Measurements from ENCODE around the gene HIVEP3. TPM values are rescaled to one million over a fixed set of nuclear protein-coding genes. Genes with fewer than 3 reads are reported as not detected.

Gene HIVEP3
- polyA plus RNA-seq, 1 of the 3 experiments (the other 2 are of a cell fraction): 6.4 TPM

GRCh38 chr1:41709873-41710272 lies 208.8 kb downstream of the HIVEP3 start:
- ChIA-PET CTCF (interaction anchor here (1.0 to 1.9 kb wide), 2 partner anchors 47 to 137 kb away, joined by 3 to 4 read pairs; no protein-coding TSS in a partner anchor), POLR2A (no interaction called here)
- no peaks in the 10 kb centered on the region for H4K20me1 ChIP-seq (ENCODE audit: insufficient read depth)
- TF ChIP-seq REST (IDR thresholded peaks at IDR 0.05; ENCODE audit: low read depth, low read length) (no peak), NRF1 (IDR thresholded peaks at IDR 0.05; ENCODE audit: low read depth, low read length) (no peak), TAF1 (IDR thresholded peaks at IDR 0.05; ENCODE audit: borderline replicate concordance, low read depth, low read length) (no peak), SMC3 (IDR thresholded peaks at IDR 0.05; ENCODE audit: low read depth, low read length) (no peak), MEF2A (IDR thresholded peaks at IDR 0.05; ENCODE audit: borderline replicate concordance, low read depth) (no peak), RCOR1 (IDR thresholded peaks at IDR 0.05; ENCODE audit: low read length) (no peak), RXRA (IDR thresholded peaks at IDR 0.05; ENCODE audit: borderline replicate concordance, low read depth) (no peak), PBX3 (IDR thresholded peaks at IDR 0.05) (no peak), POLR2AphosphoS5 (IDR thresholded peaks at IDR 0.05; ENCODE audit: low read depth, low read length) (no peak), RFX5 (IDR thresholded peaks at IDR 0.05; ENCODE audit: low read length) (no peak), TEAD4 (IDR thresholded peaks at IDR 0.05; ENCODE audit: borderline replicate concordance, insufficient read depth) (no peak), USF1 (IDR thresholded peaks at IDR 0.05; ENCODE audit: borderline replicate concordance, low read depth) (no peak), YY1 (IDR thresholded peaks at IDR 0.05; ENCODE audit: low read depth) (no peak), RAD21 (IDR thresholded peaks at IDR 0.05; ENCODE audit: low read length) (no peak)
- no peaks in the 10 kb centered on the region for H3K27me3 ChIP-seq (ENCODE audit: insufficient read depth)
- no peaks in the 10 kb centered on the region for H3K36me3 ChIP-seq (replicated peaks in 1 of 2; ENCODE audit: control insufficient read depth in 1 of 2, insufficient read depth in 2 of 2, low read length in 1 of 2)
- H3K79me2 ChIP-seq (ENCODE audit: insufficient read depth): no peaks in the 10 kb centered on the region
- H2AFZ ChIP-seq (ENCODE audit: low read depth): no peak overlapping the region
- DNase-seq: no peak
- 70% methylated on average over 2 of the region's 4 CpGs for WGBS (ENCODE audit: low lambda C conversion rate)
- no peaks in the 10 kb centered on the region for H3K9me2 ChIP-seq
- no peak overlapping the region for H3K9ac ChIP-seq
- H3K27ac ChIP-seq (ENCODE audit: low read depth in 2 of 2, low read length in 1 of 2): no peak overlapping the region
- no peaks in the 10 kb centered on the region for H3K9me3 ChIP-seq
- H3K4me1 ChIP-seq (ENCODE audit: control insufficient read depth in 1 of 2, insufficient read depth in 2 of 2, low read depth in 1 of 2, low read length in 1 of 2): peaks cover 21 to 44% of the 10 kb centered on the region in 2 experiments
- no peaks in the 10 kb centered on the region for H3F3A ChIP-seq (replicated peaks; ENCODE audit: insufficient read depth)
- no peak overlapping the region for H3K4me2 ChIP-seq
- no peak overlapping the region for H3K4me3 ChIP-seq (ENCODE audit: low read depth in 2 of 2, low read length in 1 of 2)
